Endothelial cell of umbilical vein (primary cell): ENCODE measurements around the gene CTSL. TPM values are rescaled to one million over a fixed set of nuclear protein-coding genes. Genes with fewer than 3 reads are reported as not detected.

Experiments
- BruUV-seq: library from RNA; stranded (reverse); fragments of 400-500 nt; replicated peaks from 2 replicates; lab custom pipeline; 2021; lab: Mats Ljungman, UMichigan
- CTCF ChIA-PET: fragments of 300-600, 350-600 bp; sonication (Branson Sonifier 250); formaldehyde crosslinking; loops from one replicate; lab custom pipeline; 2021; ENCODE audit warnings: antibody characterized with exemption, inconsistent platforms; lab: Charles Lee
- POLR2A ChIA-PET: fragments of 300-600, 350-600 bp; sonication (Branson Sonifier 250); formaldehyde crosslinking; loops from one replicate; lab custom pipeline; 2021; ENCODE audit warnings: antibody characterized with exemption, inconsistent platforms; lab: Charles Lee
- DNase-seq: peaks from one replicate; pipeline ENCODE4 v3.0.0-alpha.2; 2011; ENCODE audit warnings: low read depth, low spot score
- FAIRE-seq: peaks from 2 replicates; lab custom pipeline; 2011; peaks lifted over from hg19 to GRCh38; lab: Jason Lieb, UNC
- H2AFZ ChIP-seq: 2 replicates; pipeline ENCODE4 v1.6.0; 2012; ENCODE audit warnings: low read depth, low read length, control low read depth, inconsistent platforms
- H3K27ac ChIP-seq: 2 replicates; pipeline ENCODE4 v1.5.1; 2011; ENCODE audit warnings: low read depth, mild to moderate bottlenecking, control low read depth, low read length, moderate library complexity; ENCODE audit not compliant: insufficient read depth
- H3K27me3 ChIP-seq, 2 experiments: 2 replicates each; pipeline versions ENCODE4 v1.6.0 to v1.6.1; 2011; ENCODE audit warnings: low read length in 2 of 2, mixed read lengths in 1 of 2; ENCODE audit not compliant: control insufficient read depth in 2 of 2, insufficient read depth in 2 of 2
- H3K36me3 ChIP-seq, 2 experiments: 2 replicates in 1 of 2; 3 replicates in 1 of 2; pipeline ENCODE4 v1.5.1; 2011; ENCODE audit warnings: low read length in 2 of 2, mild to moderate bottlenecking in 1 of 2, moderate library complexity in 1 of 2; ENCODE audit not compliant: control insufficient read depth in 2 of 2, insufficient read depth in 2 of 2; ENCODE audit errors: extremely low read depth in 1 of 2
- H3K4me1 ChIP-seq: 3 replicates; pipeline ENCODE4 v1.5.1; 2011; ENCODE audit warnings: mild to moderate bottlenecking, low read length; ENCODE audit not compliant: control insufficient read depth, insufficient read depth; ENCODE audit errors: extremely low read depth
- H3K4me2 ChIP-seq: 2 replicates; pipeline ENCODE4 v1.6.1; 2011; ENCODE audit warnings: low read length, control low read depth, mixed read lengths; ENCODE audit not compliant: insufficient read depth
- H3K4me3 ChIP-seq, 3 experiments: fragments of 200-600 bp in 1 of 3; sonication (generic), shearing (Covaris generic) in 1 of 3; replicated peaks in 1 of 3; 2 replicates each; pipeline ENCODE4 v1.5.1; 2011 to 2016; ENCODE audit warnings: control low read depth in 3 of 3, low read length in 3 of 3, mild to moderate bottlenecking in 2 of 3, inconsistent platforms in 1 of 3, low read depth in 1 of 3, moderate library complexity in 1 of 3; ENCODE audit not compliant: insufficient read depth in 1 of 3
- H3K79me2 ChIP-seq: 2 replicates; pipeline ENCODE4 v1.6.0; 2012; ENCODE audit warnings: low read length, inconsistent platforms; ENCODE audit not compliant: control insufficient read depth, insufficient read depth
- H3K9ac ChIP-seq: replicated peaks from 2 replicates; pipeline ENCODE3; 2011; ENCODE audit warnings: low read length, control low read depth; ENCODE audit not compliant: insufficient read depth; ENCODE audit errors: extremely low read depth
- H3K9me1 ChIP-seq: replicated peaks from 3 replicates; pipeline ENCODE4 v1.6.0; 2011; ENCODE audit warnings: mild to moderate bottlenecking, low read length; ENCODE audit not compliant: control insufficient read depth, insufficient read depth; ENCODE audit errors: extremely low read depth
- H3K9me3 ChIP-seq: replicated peaks from 2 replicates; pipeline ENCODE4 v1.5.1; 2012; ENCODE audit warnings: low read length, inconsistent platforms; ENCODE audit not compliant: control insufficient read depth, insufficient read depth
- H4K20me1 ChIP-seq: replicated peaks from 2 replicates; pipeline ENCODE3; 2011; ENCODE audit warnings: mild to moderate bottlenecking, low read length; ENCODE audit not compliant: control insufficient read depth, insufficient read depth; ENCODE audit errors: extremely low read depth
- EZH2 ChIP-seq: IDR thresholded peaks from 2 replicates; pipeline ENCODE4 v1.6.1; 2012; ENCODE audit warnings: borderline replicate concordance, low read depth, mild to moderate bottlenecking, moderate library complexity, low read length, inconsistent platforms; ENCODE audit not compliant: severe bottlenecking
- FOS ChIP-seq: IDR thresholded peaks from 2 replicates; pipeline ENCODE4 v1.6.1; 2011; ENCODE audit warnings: mild to moderate bottlenecking, low read length, moderate library complexity, borderline replicate concordance; ENCODE audit not compliant: insufficient read depth
- GATA2 ChIP-seq: IDR thresholded peaks from 2 replicates; pipeline ENCODE4 v1.7.0; 2011; ENCODE audit warnings: low read depth, mild to moderate bottlenecking, moderate library complexity, mixed read lengths, low read length; ENCODE audit not compliant: insufficient read length, insufficient read depth
- JUN ChIP-seq: IDR thresholded peaks from 2 replicates; pipeline ENCODE4 v1.6.1; 2011; ENCODE audit warnings: borderline replicate concordance, low read depth; ENCODE audit not compliant: insufficient read length, insufficient read depth
- MAX ChIP-seq: IDR thresholded peaks from 2 replicates; pipeline ENCODE4 v1.6.1; 2011; ENCODE audit not compliant: insufficient read depth, insufficient read length
- MYC ChIP-seq: IDR thresholded peaks from one replicate; pipeline ENCODE4 v1.6.1; 2011; ENCODE audit warnings: mild to moderate bottlenecking, low read depth, low read length
- POLR2A ChIP-seq: IDR thresholded peaks from 2 replicates; pipeline ENCODE4 v1.6.1; 2012; ENCODE audit warnings: low read depth, mild to moderate bottlenecking, control low read depth, low read length
- POLR2AphosphoS5 ChIP-seq: IDR thresholded peaks from 2 replicates; pipeline ENCODE4 v1.6.1; 2012; ENCODE audit warnings: low read depth, mild to moderate bottlenecking, control low read depth, low read length, moderate library complexity; ENCODE audit not compliant: insufficient read depth
- dilution Hi-C: fragments of 300-500 bp; cut with MboI; formaldehyde crosslinking; loops from one replicate; pipeline ENCODE4 v1.15.0; 2019; ENCODE audit warnings: low sequenced_read_pairs; ENCODE audit not compliant: extremely low pct_ligation_motif_present
- intact Hi-C: fragments of 100-400 bp; cut with micrococcal nuclease; formaldehyde crosslinking; loops from one replicate; pipeline ENCODE4 v1.10.0; 2022
- polyA plus RNA-seq, 4 experiments: library from polyadenylated mRNA; depleted of rRNA in 3 of 4; stranded (reverse) in 3 of 4; unstranded in 1 of 4; fragments of >200 nt; gene quantifications; 2 replicates each; pipeline versions ENCODE4 v1.2.1 to v1.2.3, GENCODE V29; 2011 to 2012; ENCODE audit warnings: missing spikeins in 1 of 4
- total RNA-seq: library from RNA; stranded (reverse); gene quantifications from 2 replicates; pipeline ENCODE4 v1.2.3, GENCODE V29; 2021
- TF ChIP-seq, protein P1 (sequence below), 2 donors: IDR thresholded peaks; 1 replicate in 1 of 2; 2 replicates in 1 of 2; pipeline ENCODE4 v1.5.1; 2011; ENCODE audit warnings: low read length in 2 of 2, mild to moderate bottlenecking in 2 of 2, moderate library complexity in 2 of 2, control low read depth in 1 of 2, inconsistent platforms in 1 of 2, low read depth in 1 of 2; ENCODE audit not compliant: insufficient read depth in 1 of 2; ENCODE audit errors: extremely low read depth in 1 of 2

CTSL gene
- total and polyA plus RNA-seq, 2 donors (not counting 3 experiments of a cell fraction or from before 2014, with no cell fraction given), result 98.4 to 107 TPM

- H3K9me3 ChIP-seq, result no peaks in the 10 kb centered on the region
- H3K36me3 ChIP-seq, result peaks cover 2 to 29% of the 10 kb centered on the region in 2 experiments
- TF ChIP-seq MAX, result no peak
- TF ChIP-seq, protein P1, sequence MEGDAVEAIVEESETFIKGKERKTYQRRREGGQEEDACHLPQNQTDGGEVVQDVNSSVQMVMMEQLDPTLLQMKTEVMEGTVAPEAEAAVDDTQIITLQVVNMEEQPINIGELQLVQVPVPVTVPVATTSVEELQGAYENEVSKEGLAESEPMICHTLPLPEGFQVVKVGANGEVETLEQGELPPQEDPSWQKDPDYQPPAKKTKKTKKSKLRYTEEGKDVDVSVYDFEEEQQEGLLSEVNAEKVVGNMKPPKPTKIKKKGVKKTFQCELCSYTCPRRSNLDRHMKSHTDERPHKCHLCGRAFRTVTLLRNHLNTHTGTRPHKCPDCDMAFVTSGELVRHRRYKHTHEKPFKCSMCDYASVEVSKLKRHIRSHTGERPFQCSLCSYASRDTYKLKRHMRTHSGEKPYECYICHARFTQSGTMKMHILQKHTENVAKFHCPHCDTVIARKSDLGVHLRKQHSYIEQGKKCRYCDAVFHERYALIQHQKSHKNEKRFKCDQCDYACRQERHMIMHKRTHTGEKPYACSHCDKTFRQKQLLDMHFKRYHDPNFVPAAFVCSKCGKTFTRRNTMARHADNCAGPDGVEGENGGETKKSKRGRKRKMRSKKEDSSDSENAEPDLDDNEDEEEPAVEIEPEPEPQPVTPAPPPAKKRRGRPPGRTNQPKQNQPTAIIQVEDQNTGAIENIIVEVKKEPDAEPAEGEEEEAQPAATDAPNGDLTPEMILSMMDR (IDR thresholded peaks at IDR 0.05; ENCODE audit: extremely low read depth in 1 of 2, insufficient read depth in 1 of 2, low read depth in 1 of 2, low read length in 2 of 2), result no peak
- TF ChIP-seq FOS, result no peak
- no peak for TF ChIP-seq JUN
- TF ChIP-seq EZH2, result no peak
- no peak for TF ChIP-seq POLR2AphosphoS5
- TF ChIP-seq MYC, result no peak
- TF ChIP-seq POLR2A, result no peak
- no peak for TF ChIP-seq GATA2
- DNase-seq (no peak), FAIRE-seq (no peak)
- H3K9me1 ChIP-seq, result no peaks in the 10 kb centered on the region
- H3K27ac ChIP-seq, result no peak overlapping the region
- H2AFZ ChIP-seq, result no peak overlapping the region
- dilution Hi-C loops (no loop called here), intact Hi-C loops (loop anchor here (5.0 kb wide), 1 partner anchor 490 kb away; no protein-coding TSS in a partner anchor)
- no peak overlapping the region for H3K9ac ChIP-seq
- H3K27me3 ChIP-seq, result no peaks in the 10 kb centered on the region
- ChIA-PET CTCF (interaction anchor here (3.6 kb wide), 1 partner anchor 130 kb away, joined by 23 read pairs; no protein-coding TSS in a partner anchor), POLR2A (no interaction called here)
- H3K79me2 ChIP-seq, result no peaks in the 10 kb centered on the region
- BruUV-seq, result no TSS peak
- no peak overlapping the region for H3K4me3 ChIP-seq
- H3K4me1 ChIP-seq, result peaks cover 17% of the 10 kb centered on the region
- no peaks in the 10 kb centered on the region for H4K20me1 ChIP-seq
- H3K4me2 ChIP-seq, result no peak overlapping the region
Observed at GRCh38 chr9:87682618-87683017, 43.3 kb upstream of the CTSL start.
